Stimulated activated CD4-positive, alpha-beta T cell treated with anti-CD3 and anti-CD28 coated beads, Interleukin-12 subunit alpha, Interleukin-12 subunit beta, amount 100 ng/mL, for 4 hours (primary cell): Measurements from ENCODE around the gene SKIC3.

Source experiments
- DNase-seq: peaks from one replicate; pipeline ENCODE4 v3.0.0-alpha.2; 2020

SKIC3 gene

DNA sequence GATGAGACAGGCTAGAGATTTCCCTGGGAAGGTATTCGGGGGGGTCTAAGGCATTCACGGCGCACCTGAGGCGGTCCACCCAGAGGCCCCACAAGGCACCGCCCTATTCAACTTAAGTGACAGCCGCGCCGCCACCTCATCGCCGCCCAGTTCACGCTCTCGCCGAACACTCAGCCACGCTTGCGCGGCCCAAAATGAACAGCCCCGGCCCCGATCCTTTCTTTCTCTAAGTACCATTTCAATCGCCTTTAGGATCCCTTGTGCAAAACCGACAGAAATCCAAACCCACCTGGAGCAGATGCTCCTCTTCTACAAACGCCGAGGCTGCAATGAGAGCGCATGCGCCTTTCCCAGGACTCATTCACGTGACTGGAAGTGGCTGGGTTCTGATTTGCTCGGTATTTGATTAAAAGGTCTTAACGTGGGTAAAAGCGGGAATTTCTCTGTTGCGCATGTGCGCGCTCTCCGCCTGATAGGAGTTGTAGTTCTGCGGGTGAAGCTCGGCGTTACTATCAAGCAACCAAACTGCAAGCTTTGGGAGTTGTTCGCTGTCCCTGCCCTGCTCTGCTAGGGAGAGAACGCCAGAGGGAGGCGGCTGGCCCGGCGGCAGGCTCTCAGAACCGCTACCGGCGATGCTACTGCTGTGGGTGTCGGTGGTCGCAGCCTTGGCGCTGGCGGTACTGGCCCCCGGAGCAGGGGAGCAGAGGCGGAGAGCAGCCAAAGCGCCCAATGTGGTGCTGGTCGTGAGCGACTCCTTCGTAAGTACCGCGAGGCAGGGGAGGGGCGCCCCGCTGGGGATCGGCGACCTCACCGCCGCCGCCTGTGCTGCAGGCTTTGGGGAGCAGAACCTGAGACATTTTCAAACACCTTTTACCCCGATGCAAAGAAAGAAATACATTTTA lies at the start of gene SKIC3, which contains the start of gene ARSK:
Gene SKIC3 (minus strand): TSS at position 331 of the 902 bp plus-strand sequence. CDS start 7,827 bp downstream, outside the sequence.
Gene ARSK (plus strand): TSS at position 455 of the 902 bp plus-strand sequence. CDS start 178 bp downstream, at position 633.
- DNase-seq, result peak; percentile 84

DNA sequence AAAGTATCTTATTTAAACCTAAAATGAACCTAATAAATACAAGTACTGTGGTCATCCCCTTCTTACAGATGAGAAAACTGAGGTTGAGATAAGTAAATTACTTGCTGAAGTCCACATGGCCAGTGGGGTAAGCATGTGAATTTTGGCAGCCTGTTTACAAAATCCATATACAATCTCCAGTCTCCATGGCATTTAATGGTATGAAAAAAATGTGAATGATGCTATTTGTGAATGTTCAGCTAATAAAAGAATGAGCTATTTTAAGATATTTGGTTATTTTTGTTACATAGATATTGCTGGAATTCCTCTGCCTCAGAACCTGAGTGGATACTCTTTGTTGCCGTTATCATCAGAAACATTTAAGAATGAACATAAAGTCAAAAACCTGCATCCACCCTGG lies 45.8 kb upstream of the SKIC3 start:
- no peak for DNase-seq

DNA sequence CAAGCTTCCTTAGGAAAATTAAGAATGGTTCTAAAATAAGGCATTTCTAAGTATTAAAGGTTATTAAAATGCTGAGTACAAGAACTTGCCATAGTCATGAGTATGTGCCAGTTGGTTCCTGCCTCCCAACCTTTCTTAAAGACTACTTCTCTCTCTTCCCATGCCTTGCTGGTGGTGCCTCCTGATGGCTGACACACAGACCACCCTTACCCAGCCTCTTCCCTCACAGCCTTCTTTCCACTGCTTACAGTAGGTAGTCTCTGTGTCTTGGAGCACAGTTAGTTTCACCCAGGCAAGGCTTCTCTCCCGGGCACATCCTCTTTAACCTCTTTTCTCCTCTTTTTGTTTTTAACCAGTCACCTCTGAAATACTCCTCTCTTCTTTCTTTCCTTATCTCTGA lies 44.5 kb upstream of the SKIC3 start:
- DNase-seq, result no peak

DNA sequence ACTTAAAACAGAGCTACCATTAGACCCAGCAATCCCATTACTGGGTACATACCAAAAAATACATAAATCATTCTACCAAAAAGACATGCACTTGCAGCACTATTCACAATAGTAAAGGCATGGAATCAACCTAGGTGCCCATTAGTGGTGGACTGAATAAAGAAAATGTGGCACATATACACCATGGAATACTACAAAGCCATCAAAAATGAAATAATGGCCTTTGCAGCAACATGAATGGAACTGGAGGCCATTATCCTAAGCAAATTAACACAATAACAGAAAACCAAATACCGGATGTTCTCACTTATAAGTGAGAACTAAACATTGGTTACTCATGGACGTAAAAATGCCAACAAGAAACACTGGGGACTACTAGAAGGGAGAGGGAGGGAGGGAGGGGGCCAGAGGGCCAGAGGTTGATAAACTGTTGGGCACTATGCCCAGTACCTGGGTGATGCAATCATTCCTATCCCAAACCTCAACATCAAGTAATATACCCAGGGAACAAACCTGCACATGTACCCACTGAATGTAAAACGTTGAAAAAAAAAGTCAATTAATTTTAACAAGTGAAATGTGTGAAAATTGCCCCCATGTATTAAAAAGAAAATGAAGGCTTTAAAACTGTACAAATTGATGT lies 40.6 kb upstream of the SKIC3 start:
- no peak for DNase-seq

DNA sequence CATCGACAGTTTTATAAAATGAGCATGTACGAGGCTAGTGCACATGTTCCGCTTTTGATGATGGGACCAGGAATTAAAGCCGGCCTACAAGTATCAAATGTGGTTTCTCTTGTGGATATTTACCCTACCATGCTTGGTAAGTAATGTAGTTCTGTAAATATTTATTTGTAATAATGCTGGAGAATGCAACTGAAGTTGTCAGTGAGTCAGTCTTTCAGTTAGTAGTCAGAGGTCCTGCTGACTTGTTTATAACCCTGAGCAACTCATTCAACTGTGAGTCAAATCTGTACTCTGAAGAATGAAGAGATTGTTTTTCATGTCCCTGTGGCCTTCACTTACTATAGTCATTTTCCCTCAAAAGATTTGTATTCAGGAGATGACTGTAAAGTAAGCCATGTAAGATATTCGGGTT lies 36.7 kb upstream of the SKIC3 start:
- DNase-seq, result no peak

DNA sequence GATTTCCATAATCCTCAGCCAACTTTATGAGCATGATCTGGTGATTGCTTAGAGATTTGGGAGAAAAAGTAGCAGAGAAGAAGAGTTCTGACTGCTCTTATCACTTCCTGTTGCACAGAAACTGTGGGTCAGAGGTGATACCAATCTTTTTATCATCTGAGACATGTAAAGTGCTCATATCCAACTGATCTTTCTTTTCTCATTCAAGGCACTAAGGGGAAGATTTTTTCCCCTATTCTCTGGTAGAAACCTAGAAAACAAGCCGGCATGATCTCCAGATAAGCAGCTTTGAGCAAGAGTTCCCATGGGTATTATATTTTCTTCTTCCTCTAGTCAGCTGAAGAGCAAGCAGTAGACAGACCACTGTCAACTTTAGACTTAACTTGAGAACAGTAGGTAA lies 36.1 kb upstream of the SKIC3 start:
- no peak for DNase-seq

DNA sequence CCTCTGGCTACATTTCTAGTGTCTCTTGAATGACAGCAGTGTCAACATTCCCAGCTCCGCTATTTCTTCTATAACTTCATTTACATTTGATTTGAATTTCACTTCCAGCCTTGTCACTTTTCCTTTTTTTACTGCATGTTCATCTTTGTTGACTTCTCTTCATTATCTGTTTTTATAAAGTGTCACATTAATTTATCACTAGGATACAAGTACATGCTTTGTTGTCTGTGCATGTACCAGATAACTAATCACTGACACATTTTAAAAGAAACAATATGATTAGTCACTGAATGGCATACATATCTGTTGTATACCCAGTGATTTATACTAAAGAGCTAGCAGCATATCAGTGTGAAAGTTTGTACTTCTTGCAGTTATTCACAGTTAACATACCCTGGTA lies 29.2 kb upstream of the SKIC3 start:
- DNase-seq, result no peak

DNA sequence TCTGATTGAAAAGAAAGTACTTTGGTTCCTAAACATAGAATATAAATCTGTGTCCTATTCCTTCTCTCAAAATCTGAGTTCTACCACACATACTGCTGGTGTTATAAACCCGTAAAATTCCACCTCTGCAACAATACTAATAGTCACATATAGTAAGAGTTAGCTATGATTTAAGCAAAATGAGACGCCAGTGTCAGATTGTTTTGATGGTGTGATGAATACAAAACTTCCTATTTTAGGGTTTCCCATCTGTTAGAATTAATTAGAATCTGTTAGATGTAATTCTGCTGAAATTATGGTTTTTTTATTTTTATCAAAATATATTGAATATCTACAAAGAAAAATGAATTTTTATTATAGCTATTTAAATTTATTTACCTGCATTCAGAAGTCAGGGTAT lies 26.8 kb upstream of the SKIC3 start:
- DNase-seq, result no peak

DNA sequence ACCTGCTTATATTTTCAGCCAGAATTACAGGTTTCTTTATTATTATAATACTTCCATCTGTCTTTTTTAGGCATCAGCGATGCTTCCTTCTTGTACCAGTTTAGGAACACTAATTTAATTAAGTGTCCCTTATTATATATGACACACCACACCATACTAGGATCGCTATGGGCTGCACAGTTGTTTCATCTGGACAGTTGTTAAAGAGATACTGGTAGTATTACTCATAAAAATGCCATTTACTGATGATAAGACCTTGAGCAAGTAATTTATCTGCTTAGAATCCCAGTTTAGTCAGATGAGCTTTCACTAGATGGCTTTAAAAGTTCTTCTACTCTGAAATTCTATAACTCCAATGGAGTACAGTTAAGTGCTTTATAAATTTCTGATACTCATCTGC lies 17.2 kb upstream of the SKIC3 start:
- no peak for DNase-seq

DNA sequence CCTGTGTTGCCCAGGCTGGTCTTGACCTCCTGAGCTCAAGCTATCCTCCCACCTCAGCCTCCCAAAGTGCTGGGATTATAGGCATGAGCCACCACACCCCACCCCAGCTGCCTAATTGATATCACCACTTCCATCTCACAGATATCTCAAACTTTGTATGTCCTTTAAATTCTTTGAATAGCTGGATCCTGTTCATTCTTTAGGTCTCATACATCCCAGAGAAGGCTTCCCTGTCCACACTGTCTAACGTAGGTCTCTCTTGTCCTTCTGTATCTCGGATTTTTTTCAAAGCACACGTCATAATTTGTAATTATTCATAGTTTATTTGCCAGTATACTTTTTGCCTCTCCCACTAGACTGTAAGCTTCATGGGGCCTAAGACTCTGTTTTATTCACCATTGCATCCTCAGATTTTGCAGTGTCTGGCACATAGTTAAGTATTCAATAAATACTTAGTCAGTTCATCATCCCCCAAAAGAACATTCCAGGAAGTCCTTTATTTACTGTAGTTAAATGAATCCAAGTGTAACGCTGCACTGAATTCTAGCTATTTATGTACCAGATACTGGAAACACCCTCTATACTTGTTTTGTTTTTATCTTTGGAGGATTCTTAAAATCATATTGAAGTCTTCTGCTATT lies 10.6 kb upstream of the SKIC3 start:
- DNase-seq, result no peak

DNA sequence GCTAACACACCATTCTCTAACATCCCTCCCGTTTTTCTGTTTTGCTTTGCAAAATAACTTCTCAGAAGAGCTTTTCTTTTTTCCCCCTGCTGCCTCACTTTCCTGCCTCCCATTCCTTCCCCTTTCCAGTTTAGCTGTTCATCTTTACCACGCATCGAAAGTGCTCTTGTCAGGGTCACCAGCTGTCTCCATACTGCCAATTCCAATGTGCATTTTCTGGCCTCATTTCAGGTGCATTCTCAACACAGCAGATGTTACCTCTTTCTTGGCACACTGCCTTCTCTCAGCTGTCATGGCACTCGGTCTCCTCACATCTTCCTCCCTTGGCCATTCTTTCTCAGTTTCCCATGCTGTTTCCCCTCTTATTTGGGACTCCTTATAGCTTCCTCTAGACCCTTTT lies 9.7 kb upstream of the SKIC3 start:
- DNase-seq, result no peak

DNA sequence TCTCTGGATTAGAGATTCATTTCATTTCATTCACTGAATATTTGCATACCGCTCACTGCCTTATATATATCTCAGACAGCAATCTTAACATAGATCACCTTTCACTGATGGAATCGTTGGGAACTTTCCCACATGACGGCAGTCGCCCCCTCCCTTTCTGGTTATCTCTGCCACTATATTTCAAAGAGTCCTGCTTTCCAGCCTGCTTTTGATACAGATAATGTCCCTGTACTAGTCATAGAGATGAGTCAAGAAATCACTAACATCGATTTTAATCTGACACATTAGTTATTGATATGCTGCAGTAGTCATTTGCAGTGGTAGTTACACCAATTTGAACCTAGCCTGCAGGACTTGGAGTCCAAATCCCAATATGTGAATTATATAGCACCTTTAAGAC lies 8.6 kb upstream of the SKIC3 start:
- no peak for DNase-seq

DNA sequence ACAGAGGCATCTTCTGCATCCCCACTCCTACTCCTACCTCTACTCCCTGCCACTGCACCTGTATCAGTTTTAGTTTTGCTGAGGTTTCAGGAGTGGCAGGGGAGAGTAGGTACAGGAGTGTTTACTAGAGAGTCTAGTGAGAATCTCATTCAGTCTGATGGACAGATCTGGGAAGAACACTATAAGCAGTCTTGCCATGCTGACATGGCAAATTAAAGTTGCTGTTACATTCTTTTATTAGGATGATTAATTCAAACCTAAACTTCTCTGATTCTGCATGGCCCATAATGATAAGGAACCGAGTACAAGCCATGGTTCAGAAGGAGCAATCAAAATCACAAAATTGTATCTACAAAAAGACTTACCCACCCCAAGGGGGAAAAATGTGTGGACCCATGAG lies 7.5 kb upstream of the SKIC3 start:
- no peak for DNase-seq

DNA sequence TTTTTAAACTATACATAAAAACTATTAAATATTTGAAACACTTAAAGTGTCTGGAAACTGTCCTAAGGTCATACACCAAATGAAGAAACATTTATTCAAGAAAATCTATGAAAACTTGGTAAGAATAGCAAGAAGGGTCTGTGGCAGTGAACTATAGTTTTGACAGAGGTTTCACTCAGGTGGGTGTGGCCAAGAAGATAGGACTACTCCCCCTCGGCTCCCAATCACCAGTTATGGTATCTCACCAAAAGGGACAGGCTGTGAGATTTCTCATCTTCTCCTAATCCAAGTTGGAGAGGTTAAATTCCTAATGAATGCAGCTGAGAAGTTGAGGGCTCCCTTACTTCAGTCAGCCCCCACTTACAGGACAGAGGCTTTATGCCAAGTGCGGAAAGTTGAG lies 3.1 kb upstream of the SKIC3 start:
- DNase-seq, result no peak

DNA sequence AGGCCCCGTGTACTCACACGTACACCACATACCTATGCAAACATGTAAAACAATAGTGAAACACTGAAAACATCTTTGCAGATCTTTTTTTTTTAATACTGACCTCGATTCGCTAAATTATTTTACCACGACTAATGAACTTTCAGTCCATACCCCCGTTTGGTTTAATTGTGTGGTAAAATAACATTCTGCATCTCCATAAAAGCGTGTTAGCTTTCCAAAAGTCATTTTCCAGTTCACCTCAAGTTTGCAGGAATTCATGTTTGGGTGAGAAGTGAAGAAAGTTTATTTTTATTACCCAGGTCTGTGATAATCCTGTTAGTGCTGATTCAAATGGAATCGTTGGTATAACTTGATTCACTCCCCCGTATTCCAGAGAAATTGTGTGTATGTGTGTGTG lies 776 bp upstream of the SKIC3 start:
- no peak for DNase-seq

DNA sequence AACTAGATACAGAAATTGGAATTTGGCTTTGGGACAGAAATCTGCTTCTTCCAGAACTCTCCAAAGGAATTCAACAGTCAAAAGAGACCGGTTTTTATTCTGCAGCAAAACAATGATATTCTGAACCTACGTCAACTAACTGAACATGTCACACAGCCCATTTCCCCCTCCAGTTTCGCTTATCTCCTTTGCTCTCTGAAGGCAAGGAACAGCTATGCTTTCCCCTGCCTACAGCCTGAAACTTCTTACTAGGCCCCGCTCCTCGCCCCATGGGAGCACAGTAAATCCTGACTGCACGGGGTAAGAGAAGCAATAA lies 488 bp downstream of the SKIC3 start:
- no peak for DNase-seq

DNA sequence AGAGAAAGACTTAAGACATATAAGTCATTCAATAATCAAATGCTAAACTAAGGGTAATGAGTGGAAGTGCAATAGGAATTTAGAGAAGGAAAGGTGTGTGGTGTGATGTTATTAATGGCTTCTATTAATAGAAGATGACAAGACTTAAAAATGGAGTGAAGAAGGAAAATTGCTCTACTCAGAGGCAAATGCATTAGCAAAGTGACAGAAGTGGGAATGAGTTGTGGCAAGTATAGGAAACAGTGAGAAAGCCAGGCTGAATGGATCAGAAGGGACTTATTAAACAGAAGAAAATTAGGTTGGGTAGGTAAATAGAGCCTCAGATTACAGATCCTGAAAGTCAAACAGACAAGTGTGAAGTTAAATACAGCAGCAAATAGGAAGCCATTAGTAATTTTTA lies 5.7 kb downstream of the SKIC3 start:
- DNase-seq, result no peak

DNA sequence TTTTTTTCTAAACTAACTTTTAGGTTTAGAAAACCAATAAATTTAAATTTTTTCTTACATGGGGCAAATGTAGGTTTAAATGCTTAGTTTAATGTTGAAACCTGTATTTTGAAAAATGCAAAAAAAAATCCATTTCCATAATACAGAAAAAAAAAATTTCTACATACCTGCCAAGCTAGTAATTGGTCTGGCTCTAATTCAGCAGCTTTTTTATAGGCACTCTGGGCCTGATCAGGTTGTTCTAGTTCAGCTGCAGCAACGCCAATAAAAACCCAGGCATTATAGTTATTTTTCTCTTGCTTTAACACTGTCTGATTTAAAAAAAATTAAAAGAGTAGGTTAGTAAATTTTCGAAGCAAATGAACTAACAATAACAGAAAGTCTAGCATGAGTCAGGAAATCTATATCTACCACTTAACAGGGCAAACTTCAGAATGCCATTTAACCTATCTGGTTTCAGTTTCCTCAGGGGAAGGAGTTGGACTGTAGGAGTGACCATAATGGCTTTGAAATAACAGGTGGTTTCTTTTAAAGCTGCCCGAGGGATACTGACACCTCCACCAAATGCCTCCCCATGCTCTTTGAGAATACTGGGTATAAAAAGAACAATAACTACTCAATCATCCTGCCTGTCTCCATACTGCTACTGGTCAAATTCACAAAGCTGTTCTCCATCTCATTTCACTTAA lies 11.6 kb downstream of the SKIC3 start:
- DNase-seq, result no peak

DNA sequence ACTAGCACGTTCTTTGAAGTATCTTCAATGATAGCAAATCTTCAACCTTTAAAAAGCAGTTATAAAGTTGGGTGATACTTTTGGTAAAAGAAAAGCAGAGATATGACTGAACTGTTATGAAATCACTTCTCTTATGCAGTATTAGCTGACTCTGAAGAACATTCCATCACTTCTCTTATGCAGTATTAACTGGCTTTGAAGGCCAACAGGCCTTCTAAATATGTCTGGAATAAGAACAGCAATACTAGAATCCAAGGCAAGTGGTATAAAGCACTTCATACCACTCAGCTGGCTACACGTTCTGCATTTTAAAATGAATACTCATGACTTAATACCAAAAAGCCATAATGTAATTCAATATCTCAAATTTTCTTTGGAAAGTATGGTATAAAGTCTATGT lies 17.3 kb downstream of the SKIC3 start:
- DNase-seq, result no peak

DNA sequence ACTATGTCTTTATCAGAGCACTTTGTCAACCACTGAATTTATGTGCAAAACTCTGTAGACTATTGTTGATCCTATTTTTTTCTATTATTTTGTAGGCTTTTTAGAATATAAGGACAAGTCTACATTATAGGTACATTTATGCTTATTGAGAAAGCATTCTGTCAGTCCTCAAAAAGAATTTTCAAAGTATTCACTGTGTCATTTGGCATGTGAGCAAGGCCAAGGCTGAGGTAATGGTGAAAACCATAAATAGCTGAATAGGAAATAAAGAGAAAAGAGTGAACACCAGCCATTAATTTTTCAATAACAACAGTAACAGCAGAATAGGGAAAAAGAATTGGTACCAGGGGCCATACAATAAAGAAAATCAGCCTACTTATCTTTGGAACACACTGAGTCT lies 21.0 kb downstream of the SKIC3 start:
- no peak for DNase-seq

DNA sequence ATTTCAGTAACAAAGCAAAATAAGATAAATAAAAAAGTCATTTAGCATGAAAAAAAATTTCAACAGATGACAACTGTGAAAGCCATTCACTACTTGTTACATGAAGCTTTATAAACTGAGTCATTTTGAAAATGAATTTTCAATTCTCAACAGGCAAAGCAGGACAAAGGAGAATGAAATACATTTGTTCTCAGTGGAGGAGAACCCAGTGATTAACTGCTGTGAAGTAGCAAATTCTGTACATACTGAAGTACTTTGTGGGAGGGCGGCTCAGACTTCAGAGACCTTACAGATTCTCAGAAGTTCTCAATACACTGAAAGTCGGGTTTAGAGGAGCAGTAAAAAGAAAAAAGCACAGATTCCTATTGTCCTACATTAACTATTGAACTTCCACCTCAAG lies 21.7 kb downstream of the SKIC3 start:
- DNase-seq, result no peak

DNA sequence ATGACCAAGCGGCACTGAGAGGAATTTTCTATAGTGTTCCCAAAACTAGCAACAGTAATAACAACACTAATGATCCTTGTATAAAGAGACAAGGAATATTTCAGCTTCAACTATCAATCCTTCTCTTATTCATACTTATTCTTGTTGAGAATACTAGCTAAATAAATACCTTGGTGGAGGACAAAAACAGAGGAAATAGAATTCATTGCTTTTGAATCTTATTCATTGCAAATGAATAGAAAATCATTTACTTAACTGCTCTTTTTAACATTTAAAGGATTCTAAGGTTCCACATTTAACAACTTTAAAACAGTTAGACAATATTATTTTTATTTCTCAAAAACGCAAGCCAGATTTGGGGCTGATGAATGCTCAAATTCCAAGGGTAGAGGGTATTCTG lies 22.4 kb downstream of the SKIC3 start:
- DNase-seq, result no peak

DNA sequence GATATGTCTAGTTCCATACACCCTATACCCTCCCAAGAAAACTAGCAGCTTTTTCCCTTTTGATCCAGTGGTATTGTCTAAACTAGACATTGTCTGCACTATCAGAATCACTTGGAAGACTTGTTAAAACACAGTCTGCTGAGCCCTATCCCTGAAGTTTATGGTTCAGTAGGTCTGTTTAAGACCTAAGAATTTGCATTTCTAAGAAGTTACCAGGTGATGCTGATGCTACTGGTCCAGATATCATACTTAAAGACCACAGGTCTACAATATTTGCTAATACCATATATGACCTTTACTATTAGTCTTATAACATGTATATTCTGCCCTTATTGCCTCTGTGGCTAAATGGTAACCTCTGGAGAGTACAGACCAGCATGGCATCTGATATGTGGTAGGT lies 23.3 kb downstream of the SKIC3 start:
- no peak for DNase-seq

DNA sequence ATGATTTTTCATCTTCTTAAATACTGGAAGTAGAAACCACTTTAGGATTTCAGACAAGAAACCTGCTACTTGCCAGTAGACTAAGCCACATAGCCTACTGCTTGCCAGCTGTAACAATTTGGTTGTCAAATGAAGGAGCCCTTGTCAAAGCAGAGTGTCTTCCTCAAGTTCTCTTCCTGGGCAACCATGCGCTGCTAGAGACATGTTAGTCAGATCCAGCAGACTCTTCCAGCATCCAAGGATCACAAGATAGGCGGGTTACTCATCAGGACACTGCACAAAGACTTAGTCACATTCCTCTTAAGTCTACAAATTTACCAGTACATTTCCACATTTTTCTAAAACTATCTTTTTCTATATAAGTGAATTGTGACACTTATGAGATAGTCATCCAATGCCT lies 24.4 kb downstream of the SKIC3 start:
- DNase-seq, result no peak
